Upper lobe of left lung (tissue), 4 donors: Measurements from ENCODE around the gene GALNT16.

Source experiments
- CTCF ChIP-seq, 6 experiments: fragments of 450-650 bp in 4 of 6; fragments of 200-600 bp in 2 of 6; sonication (generic) in 2 of 6; IDR thresholded peaks; one replicate each; pipeline ENCODE4 v1.5.1; 2016 to 2019; ENCODE audit warnings: antibody characterized with exemption in 6 of 6
- EP300 ChIP-seq, 4 donors: sonication (generic); formaldehyde crosslinking; IDR thresholded peaks; one replicate each; pipeline ENCODE4 v1.5.1; 2017; ENCODE audit warnings: antibody characterized with exemption in 4 of 4, control low read depth in 2 of 4
- POLR2A ChIP-seq, 4 donors: fragments of 450-650 bp; IDR thresholded peaks; one replicate each; pipeline ENCODE4 v1.5.1; 2016 to 2017; ENCODE audit warnings: antibody characterized with exemption in 4 of 4, mild to moderate bottlenecking in 2 of 4

GRCh38 chr14:69334576-69334975 lies 74.6 kb downstream of the GALNT16 start:
- no peak for TF ChIP-seq CTCF (IDR thresholded peaks at IDR 0.05)
- no peak for TF ChIP-seq POLR2A (IDR thresholded peaks at IDR 0.05)
- TF ChIP-seq EP300 (IDR thresholded peaks at IDR 0.05) = no peak
